Sigmoid colon (tissue), 7 donors: ENCODE measurements around the gene SORBS1. TPM values are rescaled to one million over a fixed set of nuclear protein-coding genes. Genes with fewer than 3 reads are reported as not detected.

Experiments used
- DNase-seq: peaks from one replicate; pipeline ENCODE4 v3.0.0-alpha.2; 2019
- H3K27ac ChIP-seq, 4 donors: fragments of 200-600 bp; sonication (generic); one replicate each; pipeline ENCODE4 v1.5.1; 2016 to 2019; ENCODE audit warnings: mild to moderate bottlenecking in 1 of 4
- H3K27me3 ChIP-seq, 3 donors: fragments of 200-600 bp; sonication (generic); one replicate each; pipeline ENCODE4 v1.5.1; 2019; ENCODE audit warnings: mild to moderate bottlenecking in 1 of 3
- H3K36me3 ChIP-seq, 4 donors: fragments of 200-600 bp; sonication (generic); one replicate each; pipeline ENCODE4 v1.5.1; 2016 to 2019
- H3K4me1 ChIP-seq, 4 donors: fragments of 200-600 bp; sonication (generic); one replicate each; pipeline ENCODE4 v1.5.1; 2017 to 2019
- H3K4me3 ChIP-seq, 4 donors: fragments of 200-600 bp; sonication (generic); one replicate each; pipeline ENCODE4 v1.5.1; 2017 to 2019; ENCODE audit warnings: mild to moderate bottlenecking in 2 of 4, moderate library complexity in 1 of 4
- H3K9me3 ChIP-seq, 4 donors: fragments of 200-600 bp in 3 of 4; sonication (generic) in 3 of 4; one replicate each; pipeline versions ENCODE4 v1.5.1 to v1.6.1; 2013 to 2019
- CTCF ChIP-seq, 4 experiments: fragments of 450-650 bp in 3 of 4; fragments of 200-600 bp in 1 of 4; IDR thresholded peaks; one replicate each; pipeline ENCODE4 v1.5.1; 2016 to 2019; ENCODE audit warnings: antibody characterized with exemption in 4 of 4, mild to moderate bottlenecking in 3 of 4, moderate library complexity in 2 of 4
- EP300 ChIP-seq, 4 donors: sonication (generic); formaldehyde crosslinking; IDR thresholded peaks; one replicate each; pipeline ENCODE4 v1.6.1; 2017; ENCODE audit warnings: antibody characterized with exemption in 4 of 4
- POLR2A ChIP-seq, 2 donors: fragments of 450-650 bp; IDR thresholded peaks; one replicate each; pipeline ENCODE4 v1.6.1; 2016; ENCODE audit warnings: antibody characterized with exemption in 2 of 2, mild to moderate bottlenecking in 2 of 2, moderate library complexity in 2 of 2
- POLR2AphosphoS5 ChIP-seq, 4 donors: sonication (generic); formaldehyde crosslinking; IDR thresholded peaks; one replicate each; pipeline ENCODE4 v1.6.1; 2017; ENCODE audit warnings: antibody characterized with exemption in 4 of 4
- WGBS, 2 donors: extraction: QIAGEN DNeasy Blood & Tissue Kit; methylation state at CpG; one replicate each; pipeline ENCODE4 v1.1.7; 2013; 5-methylcytosine and 5-hydroxymethylcytosine counted together
- intact Hi-C: fragments of 100-400 bp; cut with DNase I; formaldehyde crosslinking; loops from one replicate; pipeline ENCODE4 v1.15.1; 2023
- polyA plus RNA-seq, 3 donors: library from polyadenylated mRNA; stranded (reverse); fragments of 200-250 nt; gene quantifications; one replicate each; pipeline ENCODE4 v1.2.3, GENCODE V29; 2013
- total RNA-seq, 4 donors: library from RNA; depleted of rRNA; stranded (reverse); fragments of >200 nt; gene quantifications; one replicate each; pipeline ENCODE4 v1.1.0, GENCODE V29; 2016
- donor health status: healthy with polysubstance abuse.
- donor health status: Bipolar disorder and iron deficiency.
- donor health status: healthy.

SORBS1 gene
- total and polyA plus RNA-seq, 7 donors: 8.1 to 1,403 (median 664) TPM

GRCh38 chr10:95597788-95598187 is 36.6 kb upstream of the SORBS1 start:
- Histone ChIP-seq H3K4me1 (peaks cover 0 to 15% (median 10%) of the 10 kb centered on the region in 4 donors), H3K27ac (no peak overlapping the region), H3K4me3 (no peak overlapping the region), H3K36me3 (no peaks in the 10 kb centered on the region), H3K27me3 (no peaks in the 10 kb centered on the region), H3K9me3 (no peaks in the 10 kb centered on the region)
- intact Hi-C loops: no loop called here
- TF ChIP-seq CTCF (IDR thresholded peaks at IDR 0.05): no peak
- no peak for TF ChIP-seq EP300 (IDR thresholded peaks at IDR 0.05)
- TF ChIP-seq POLR2A (IDR thresholded peaks at IDR 0.05): no peak
- no peak for DNase-seq
- WGBS, 2 donors: 91 to 94% methylated on average over 1 of the region's 1 CpG

- intact Hi-C loops: no loop called here
These were observed 26.9 kb upstream of the SORBS1 start for GRCh38 chr10:95588025-95588424.

GRCh38 chr10:95579835-95580535 is 18.8 kb upstream of the SORBS1 start:
- intact Hi-C loops: no loop called here
- no peak for TF ChIP-seq CTCF (IDR thresholded peaks at IDR 0.05)
- TF ChIP-seq EP300 (IDR thresholded peaks at IDR 0.05): no peak
- no peak for TF ChIP-seq POLR2AphosphoS5 (IDR thresholded peaks at IDR 0.05)
- TF ChIP-seq POLR2A (IDR thresholded peaks at IDR 0.05): no peak
- DNase-seq: no peak
- WGBS, 2 donors: 79 to 86% methylated on average over 2 of the region's 2 CpGs
- H3K27me3 ChIP-seq: no peaks in the 10 kb centered on the region
- H3K27ac ChIP-seq: no peak overlapping the region
- H3K4me1 ChIP-seq: no peaks in the 10 kb centered on the region
- H3K9me3 ChIP-seq: no peaks in the 10 kb centered on the region
- H3K4me3 ChIP-seq: no peak overlapping the region
- no peaks in the 10 kb centered on the region for H3K36me3 ChIP-seq

More at GRCh38 chr10:95588025-95588424, 26.9 kb upstream of the SORBS1 start:
- Histone ChIP-seq H3K4me1 (no peaks in the 10 kb centered on the region), H3K27me3 (no peaks in the 10 kb centered on the region), H3K9me3 (no peaks in the 10 kb centered on the region), H3K4me3 (no peak overlapping the region), H3K27ac (no peak overlapping the region), H3K36me3 (no peaks in the 10 kb centered on the region)
- TF ChIP-seq POLR2A (IDR thresholded peaks at IDR 0.05): no peak
- TF ChIP-seq POLR2AphosphoS5 (IDR thresholded peaks at IDR 0.05): no peak
- TF ChIP-seq EP300 (IDR thresholded peaks at IDR 0.05): no peak
- TF ChIP-seq CTCF (IDR thresholded peaks at IDR 0.05): no peak
- DNase-seq: no peak
- 91% methylated on average over 1 of the region's 1 CpG for WGBS, 2 donors

- DNase-seq: no peak
- Histone ChIP-seq H3K4me3 (no peak overlapping the region), H3K36me3 (no peaks in the 10 kb centered on the region), H3K9me3 (no peaks in the 10 kb centered on the region), H3K4me1 (no peaks in the 10 kb centered on the region), H3K27me3 (no peaks in the 10 kb centered on the region), H3K27ac (no peak overlapping the region)
- TF ChIP-seq CTCF (IDR thresholded peaks at IDR 0.05): no peak
- no peak for TF ChIP-seq POLR2A (IDR thresholded peaks at IDR 0.05)
- TF ChIP-seq POLR2AphosphoS5 (IDR thresholded peaks at IDR 0.05): no peak
- intact Hi-C loops: no loop called here
- 87 to 95% methylated on average over 1 of the region's 1 CpG for WGBS, 2 donors
These were observed 18.1 kb upstream of the SORBS1 start for GRCh38 chr10:95579292-95579691.

GRCh38 chr10:95578619-95579018 is 17.4 kb upstream of the SORBS1 start:
- H3K27me3 ChIP-seq: no peaks in the 10 kb centered on the region
- H3K27ac ChIP-seq: no peak overlapping the region
- TF ChIP-seq EP300 (IDR thresholded peaks at IDR 0.05) (no peak), POLR2AphosphoS5 (IDR thresholded peaks at IDR 0.05) (no peak), POLR2A (IDR thresholded peaks at IDR 0.05) (no peak)
- H3K36me3 ChIP-seq: no peaks in the 10 kb centered on the region
- intact Hi-C loops: no loop called here
- DNase-seq: no peak
- 91 to 97% methylated on average over 2 of the region's 2 CpGs for WGBS, 2 donors
- H3K9me3 ChIP-seq: no peaks in the 10 kb centered on the region
- no peaks in the 10 kb centered on the region for H3K4me1 ChIP-seq
- no peak overlapping the region for H3K4me3 ChIP-seq
